ENCODE data around the gene P2RY12. TPM values are rescaled to one million over a fixed set of nuclear protein-coding genes. Genes with fewer than 3 reads are reported as not detected.

P2RY12 gene
- polyA plus RNA-seq, 2 of the 4 experiments (the other 2 are of a cell fraction): not detected

GRCh38 chr3:151404316-151404715, 19.8 kb upstream of the P2RY12 start:
- CTCF ChIA-PET: no interaction called here

GRCh38 chr3:151403246-151403645, 18.7 kb upstream of the P2RY12 start:
- ChIA-PET POLR2A (no interaction called here), CTCF (no interaction called here)
- ATAC-seq (no peak), FAIRE-seq (no peak), DNase-seq (ENCODE audit: low read depth in 1 of 2, low spot score in 1 of 2) (no peak)
- Histone ChIP-seq H3K4me1 (no peaks in the 10 kb centered on the region), H3K9me3 (no peaks in the 10 kb centered on the region), H3K4me2 (no peak overlapping the region), H3K27ac (no peak overlapping the region), H3K4me3 (no peak overlapping the region)
- WGBS (ENCODE audit: missing lambda C conversion rate): 76% methylated on average over 2 of the region's 2 CpGs
- TF ChIP-seq CTCF (IDR thresholded peaks at IDR 0.05) (no peak), USF2 (IDR thresholded peaks at IDR 0.05) (no peak), MAZ (IDR thresholded peaks at IDR 0.05; ENCODE audit: borderline replicate concordance, low read depth, low read length) (no peak), TP53 (CRISPR knock-in tag; IDR thresholded peaks at IDR 0.05) (no peak), SMC3 (IDR thresholded peaks at IDR 0.05) (no peak), BCL3 (IDR thresholded peaks at IDR 0.05) (no peak)

More at GRCh38 chr3:151404316-151404715, 19.8 kb upstream of the P2RY12 start:
- WGBS (ENCODE audit: missing lambda C conversion rate): 6% methylated on average over 1 of the region's 1 CpG
- H3K27ac ChIP-seq: no peak overlapping the region
- H3K4me1 ChIP-seq: no peaks in the 10 kb centered on the region
- no peak overlapping the region for H3K4me2 ChIP-seq
- FAIRE-seq: no peak
- ATAC-seq: no peak
- POLR2A ChIA-PET: no interaction called here
- no peak overlapping the region for H3K4me3 ChIP-seq
- TF ChIP-seq KDM1A (IDR thresholded peaks at IDR 0.05; ENCODE audit: low read depth) (no peak), ZFP36 (IDR thresholded peaks at IDR 0.05; ENCODE audit: borderline replicate concordance, partially characterized antibody) (no peak), GATA3 (IDR thresholded peaks at IDR 0.05; ENCODE audit: borderline replicate concordance) (no peak), USF2 (IDR thresholded peaks at IDR 0.05) (no peak), RFX5 (IDR thresholded peaks at IDR 0.05) (no peak), MAX (IDR thresholded peaks at IDR 0.05) (no peak), HEYL (CRISPR knock-in tag; IDR thresholded peaks at IDR 0.05) (no peak), MAZ (IDR thresholded peaks at IDR 0.05; ENCODE audit: borderline replicate concordance, low read depth, low read length) (no peak), POLR2AphosphoS2 (conservative IDR thresholded peaks at IDR 0.05; ENCODE audit: low read length) (no peak)
- H3K9me3 ChIP-seq: no peaks in the 10 kb centered on the region
- no peak for DNase-seq (ENCODE audit: low read depth in 1 of 2, low spot score in 1 of 2)

GRCh38 chr3:151402349-151402748, 17.8 kb upstream of the P2RY12 start:
- ChIA-PET POLR2A (no interaction called here), CTCF (interaction anchor here (1.6 kb wide), 1 partner anchor 37 kb away, joined by 4 read pairs; no protein-coding TSS in a partner anchor)
- no peak for FAIRE-seq
- TF ChIP-seq RFX5 (IDR thresholded peaks at IDR 0.05) (no peak), SREBF2 (IDR thresholded peaks at IDR 0.05) (no peak), HMGXB4 (CRISPR knock-in tag; IDR thresholded peaks at IDR 0.05; ENCODE audit: borderline replicate concordance) (no peak), BHLHE40 (IDR thresholded peaks at IDR 0.05; ENCODE audit: low read depth, low read length) (no peak), NFE2L2 (conservative IDR thresholded peaks at IDR 0.05; ENCODE audit: low read length) (no peak), HES2 (IDR thresholded peaks at IDR 0.05) (no peak), FOSB (CRISPR knock-in tag; IDR thresholded peaks at IDR 0.05) (no peak), NPAS2 (CRISPR knock-in tag; IDR thresholded peaks at IDR 0.05; ENCODE audit: borderline replicate concordance) (no peak), ZFP36 (IDR thresholded peaks at IDR 0.05; ENCODE audit: borderline replicate concordance, partially characterized antibody) (no peak), TFCP2L1 (CRISPR knock-in tag; IDR thresholded peaks at IDR 0.05) (no peak), HEYL (CRISPR knock-in tag; IDR thresholded peaks at IDR 0.05) (no peak), MAZ (IDR thresholded peaks at IDR 0.05; ENCODE audit: borderline replicate concordance, low read depth, low read length) (no peak), ZSCAN20 (CRISPR knock-in tag; IDR thresholded peaks at IDR 0.05) (no peak), REST (IDR thresholded peaks at IDR 0.05) (no peak)

More at GRCh38 chr3:151402349-151402748, 17.8 kb upstream of the P2RY12 start:
- Histone ChIP-seq H3K4me3 (no peak overlapping the region), H3K4me2 (no peak overlapping the region), H3K27ac (no peak overlapping the region), H3K9me3 (no peaks in the 10 kb centered on the region), H3K4me1 (no peaks in the 10 kb centered on the region)
- no peak for DNase-seq (ENCODE audit: low read depth in 1 of 2, low spot score in 1 of 2)
- WGBS (ENCODE audit: missing lambda C conversion rate): 65% methylated on average over 3 of the region's 3 CpGs
- no peak for ATAC-seq
